OCI-LY7 (cell line): ENCODE data around the gene NKIRAS2. TPM values are rescaled to one million over a fixed set of nuclear protein-coding genes. Genes with fewer than 3 reads are reported as not detected.
A peak's percentile ranks its signal among the peaks of the same experiment; 100 is the strongest.

Experiments
- BruUV-seq: library from RNA; stranded (reverse); fragments of 400-500 nt; replicated peaks from 2 replicates; lab custom pipeline; 2021; lab: Mats Ljungman, UMichigan
- CTCF ChIA-PET: fragments of 300-600 bp; sonication (Branson Sonifier 250); formaldehyde crosslinking; loops from one replicate; lab custom pipeline; 2022; ENCODE audit warnings: antibody characterized with exemption; ENCODE audit not compliant: unreplicated experiment; lab: Charles Lee
- POLR2A ChIA-PET: fragments of 300-600 bp; sonication (Branson Sonifier 250); formaldehyde crosslinking; loops from one replicate; lab custom pipeline; 2022; ENCODE audit warnings: antibody characterized with exemption; lab: Charles Lee
- DNase-seq: peaks from one replicate; pipeline ENCODE4 v3.0.0-alpha.2; 2015; ENCODE audit warnings: low spot score
- H2AFZ ChIP-seq: fragments of 200-600 bp; sonication (generic), shearing (Covaris generic); 2 replicates; pipeline ENCODE4 v1.6.1; 2014; ENCODE audit warnings: mild to moderate bottlenecking, antibody characterized with exemption, low read length, moderate library complexity
- H3K27ac ChIP-seq: fragments of 200-600 bp; sonication (generic); 2 replicates; pipeline ENCODE4 v1.5.1; 2014; ENCODE audit warnings: mixed run types, low read depth, mild to moderate bottlenecking, moderate library complexity, low read length, inconsistent platforms; ENCODE audit not compliant: poor library complexity, severe bottlenecking
- H3K36me3 ChIP-seq: fragments of 200-600 bp; sonication (generic); 2 replicates; pipeline ENCODE4 v1.6.1; 2014; ENCODE audit warnings: mild to moderate bottlenecking, antibody characterized with exemption, low read length, moderate library complexity, mixed read lengths; ENCODE audit not compliant: insufficient read depth
- H3K4me1 ChIP-seq: fragments of 200-600 bp; sonication (generic); 2 replicates; pipeline ENCODE4 v1.5.1; 2014; ENCODE audit warnings: mild to moderate bottlenecking, low read length; ENCODE audit not compliant: insufficient read depth, poor library complexity, severe bottlenecking
- H3K4me2 ChIP-seq: fragments of 200-600 bp; sonication (generic); 2 replicates; pipeline ENCODE4 v1.6.1; 2014; ENCODE audit warnings: mild to moderate bottlenecking, low read length
- H3K4me3 ChIP-seq: fragments of 200-600 bp; sonication (generic); 2 replicates; pipeline ENCODE4 v1.5.1; 2014; ENCODE audit warnings: mild to moderate bottlenecking, low read depth, low read length; ENCODE audit not compliant: poor library complexity, severe bottlenecking
- H3K79me2 ChIP-seq: fragments of 200-600 bp; sonication (generic); 2 replicates; pipeline ENCODE4 v1.6.1; 2016; ENCODE audit warnings: low read depth, mild to moderate bottlenecking, low read length, moderate library complexity, mixed read lengths; ENCODE audit not compliant: insufficient read depth
- H3K9me2 ChIP-seq: fragments of 200-600 bp; sonication (generic); 2 replicates; pipeline ENCODE4 v1.6.1; 2016; ENCODE audit warnings: mild to moderate bottlenecking, low read length, mixed read lengths; ENCODE audit not compliant: insufficient read depth
- H3K9me3 ChIP-seq: fragments of 200-600 bp; sonication (generic); 2 replicates; pipeline ENCODE4 v1.6.1; 2014; ENCODE audit warnings: mild to moderate bottlenecking, mixed run types, low read length, mixed read lengths
- H4K20me1 ChIP-seq: fragments of 200-600 bp; sonication (generic); 2 replicates; pipeline ENCODE4 v1.6.1; 2014; ENCODE audit warnings: mild to moderate bottlenecking, antibody characterized with exemption, low read length, moderate library complexity, mixed read lengths; ENCODE audit not compliant: insufficient read depth
- EZH2phosphoT487 ChIP-seq: fragments of 200-600 bp; sonication (generic); IDR thresholded peaks from 2 replicates; pipeline ENCODE4 v1.6.1; 2018; ENCODE audit warnings: low read depth, borderline replicate concordance, mild to moderate bottlenecking, mixed run types, antibody characterized with exemption, low read length, moderate library complexity, mixed read lengths
- intact Hi-C: fragments of 100-400 bp; cut with micrococcal nuclease; formaldehyde crosslinking; loops from one replicate; pipeline ENCODE4 v1.10.0; 2022; ENCODE audit not compliant: unreplicated experiment
- total RNA-seq, 2 experiments: library from RNA; depleted of rRNA in 1 of 2; stranded (reverse); fragments of >200 nt in 1 of 2; shearing (Covaris generic) in 1 of 2; gene quantifications; 2 replicates each; pipeline ENCODE4 v1.2.3, GENCODE V29; 2014 to 2022
- TF ChIP-seq, protein P1 (sequence below): fragments of 200-600 bp; sonication (generic); conservative IDR thresholded peaks from 2 replicates; pipeline ENCODE4 v1.5.1; 2014; ENCODE audit warnings: mild to moderate bottlenecking, antibody characterized with exemption, low read length, moderate library complexity, mixed read lengths

The NKIRAS2 gene
- total RNA-seq, 2 experiments from 2014 or later, result 34.8 to 38.1 TPM

DNA sequence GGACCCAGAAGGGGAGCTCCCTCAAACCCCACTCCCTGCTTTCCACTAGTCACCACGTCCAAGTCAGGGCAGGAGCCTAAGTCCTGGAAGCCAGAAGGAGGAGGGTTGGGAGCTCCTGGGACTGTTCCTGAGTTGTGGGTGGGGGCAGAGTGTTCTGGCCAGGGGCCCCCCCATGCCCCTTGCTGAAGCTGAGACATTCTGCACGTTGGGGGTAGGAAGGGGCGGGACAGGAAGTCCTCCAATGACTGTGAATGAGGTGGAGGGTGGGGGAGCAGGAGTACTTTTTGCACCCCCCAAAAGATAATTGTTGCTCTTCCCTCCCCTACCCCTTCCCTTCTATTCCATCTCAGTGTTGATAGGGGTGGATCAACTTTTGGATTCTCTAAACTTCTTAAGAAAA is 51.9 kb downstream of the NKIRAS2 start:
- TF ChIP-seq, protein P1, sequence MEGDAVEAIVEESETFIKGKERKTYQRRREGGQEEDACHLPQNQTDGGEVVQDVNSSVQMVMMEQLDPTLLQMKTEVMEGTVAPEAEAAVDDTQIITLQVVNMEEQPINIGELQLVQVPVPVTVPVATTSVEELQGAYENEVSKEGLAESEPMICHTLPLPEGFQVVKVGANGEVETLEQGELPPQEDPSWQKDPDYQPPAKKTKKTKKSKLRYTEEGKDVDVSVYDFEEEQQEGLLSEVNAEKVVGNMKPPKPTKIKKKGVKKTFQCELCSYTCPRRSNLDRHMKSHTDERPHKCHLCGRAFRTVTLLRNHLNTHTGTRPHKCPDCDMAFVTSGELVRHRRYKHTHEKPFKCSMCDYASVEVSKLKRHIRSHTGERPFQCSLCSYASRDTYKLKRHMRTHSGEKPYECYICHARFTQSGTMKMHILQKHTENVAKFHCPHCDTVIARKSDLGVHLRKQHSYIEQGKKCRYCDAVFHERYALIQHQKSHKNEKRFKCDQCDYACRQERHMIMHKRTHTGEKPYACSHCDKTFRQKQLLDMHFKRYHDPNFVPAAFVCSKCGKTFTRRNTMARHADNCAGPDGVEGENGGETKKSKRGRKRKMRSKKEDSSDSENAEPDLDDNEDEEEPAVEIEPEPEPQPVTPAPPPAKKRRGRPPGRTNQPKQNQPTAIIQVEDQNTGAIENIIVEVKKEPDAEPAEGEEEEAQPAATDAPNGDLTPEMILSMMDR, result no peak
- TF ChIP-seq EZH2phosphoT487, result no peak
- Histone ChIP-seq H3K9me2 (no peaks in the 10 kb centered on the region), H3K36me3 (no peaks in the 10 kb centered on the region), H3K79me2 (no peaks in the 10 kb centered on the region), H2AFZ (peak overlapping the region; percentile 60), H3K4me1 (peaks cover 16% of the 10 kb centered on the region), H3K4me2 (peak overlapping the region; percentile 69), H3K9me3 (no peaks in the 10 kb centered on the region), H3K27ac (no peak overlapping the region), H4K20me1 (no peaks in the 10 kb centered on the region), H3K4me3 (peak overlapping the region; percentile 66)
- intact Hi-C loops, result no loop called here
- DNase-seq, result peak; percentile 55
- BruUV-seq, result no TSS peak
- POLR2A ChIA-PET, result interaction anchor here (1.1 kb wide), 1 partner anchor 41 kb away, joined by 3 read pairs; no protein-coding TSS in a partner anchor
- CTCF ChIA-PET, result interaction anchor here (0.5 to 1.2 kb wide), 4 partner anchors 8 to 82 kb away, joined by 3 read pairs; partner anchors contain the start of gene DHX58

DNA sequence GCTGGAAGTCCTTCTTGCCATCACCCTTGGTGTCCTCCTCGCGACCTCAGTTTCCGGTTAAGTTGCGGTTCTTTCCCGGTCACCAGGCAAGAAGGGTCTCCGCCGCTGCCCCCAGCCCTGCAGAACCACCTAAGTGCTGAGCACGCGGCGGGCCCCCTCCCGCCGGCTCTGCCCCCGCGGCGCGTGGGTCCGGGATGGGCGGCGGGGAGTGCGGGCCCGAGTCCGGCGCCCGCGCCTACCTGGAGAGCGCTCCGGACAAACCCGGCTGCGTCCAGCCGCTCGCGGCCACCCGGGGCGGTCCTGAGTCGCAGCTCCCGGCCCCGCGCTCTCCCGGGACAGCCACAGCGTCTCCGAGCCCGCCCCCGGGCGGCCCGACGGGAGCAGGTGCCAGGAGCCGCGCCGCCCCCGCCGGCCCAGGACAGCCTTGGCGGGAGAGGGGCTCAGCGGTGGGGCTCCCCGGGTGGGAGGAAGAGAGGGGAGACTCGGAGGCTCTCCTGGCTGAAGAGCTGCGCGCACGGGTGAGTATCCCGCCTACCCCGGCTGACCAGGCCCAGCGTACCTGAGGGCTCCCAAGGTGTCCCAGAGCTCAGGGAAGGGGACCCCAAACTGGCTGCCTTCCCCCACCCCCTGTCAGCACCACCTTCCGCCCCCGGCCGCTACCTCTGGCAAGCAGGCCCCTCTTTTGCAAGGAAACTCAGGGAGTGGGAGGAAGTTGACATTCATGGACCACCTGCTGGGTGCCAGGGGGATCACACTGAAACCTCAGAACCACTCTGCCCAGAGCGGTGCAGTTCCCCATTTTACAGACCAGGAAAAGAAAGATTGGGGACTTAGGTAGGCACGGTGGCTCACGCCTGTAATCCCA is 52.7 kb downstream of the NKIRAS2 start:
- Histone ChIP-seq H3K4me1 (peaks cover 16% of the 10 kb centered on the region), H4K20me1 (no peaks in the 10 kb centered on the region), H3K36me3 (no peaks in the 10 kb centered on the region), H2AFZ (peak overlapping the region; percentile 60), H3K79me2 (no peaks in the 10 kb centered on the region), H3K4me2 (peak overlapping the region; percentile 69), H3K9me3 (no peaks in the 10 kb centered on the region), H3K27ac (no peak overlapping the region), H3K4me3 (peak overlapping the region; percentile 66), H3K9me2 (no peaks in the 10 kb centered on the region)
- CTCF ChIA-PET, result interaction anchor here (0.9 to 1.2 kb wide), 2 partner anchors 40 to 81 kb away, joined by 3 read pairs; partner anchors contain the start of gene DHX58
- POLR2A ChIA-PET, result interaction anchor here (1.1 kb wide), 1 partner anchor 41 kb away, joined by 3 read pairs; no protein-coding TSS in a partner anchor
- no TSS peak for BruUV-seq
- intact Hi-C loops, result no loop called here
- TF ChIP-seq, protein P1, result peak; percentile 34; the same call in 1 of the 2 replicates
- TF ChIP-seq EZH2phosphoT487, result no peak
- peak; percentile 39 for DNase-seq

Other genes starting within 250 kb of the NKIRAS2 start
- gene JUP, start 233.4 kb upstream of the NKIRAS2 start, total RNA-seq (2014; rRNA removed; shearing (Covaris generic)), result 29.9 and 40.5 TPM in 2 replicates
- gene JUP, start 233.4 kb upstream of the NKIRAS2 start, total RNA-seq (2022), result 62.0 and 69.3 TPM in 2 replicates
- gene P3H4, start 208.1 kb upstream of the NKIRAS2 start, total RNA-seq (2014; rRNA removed; shearing (Covaris generic)), result 0.08 TPM in 1 of 2 replicates, not detected in the other
- gene P3H4, start 208.1 kb upstream of the NKIRAS2 start, total RNA-seq (2022), result 2.2 and 2.6 TPM in 2 replicates
- gene FKBP10, start 207.1 kb upstream of the NKIRAS2 start, total RNA-seq (2014; rRNA removed; shearing (Covaris generic)), result 1.5 TPM in 1 of 2 replicates, not detected in the other
- gene FKBP10, start 207.1 kb upstream of the NKIRAS2 start, total RNA-seq (2022), result 7.3 and 7.8 TPM in 2 replicates
- 0.16 TPM in 1 of 2 replicates, not detected in the other for gene NT5C3B, start 183.9 kb upstream of the NKIRAS2 start, total RNA-seq (2014; rRNA removed; shearing (Covaris generic))
- gene NT5C3B, start 183.9 kb upstream of the NKIRAS2 start, total RNA-seq (2022), result 10.0 and 12.1 TPM in 2 replicates
- not detected in 2 replicates for gene KLHL10, start 182.3 kb upstream of the NKIRAS2 start, total RNA-seq (2014; rRNA removed; shearing (Covaris generic))
- not detected in 2 replicates for gene KLHL10, start 182.3 kb upstream of the NKIRAS2 start, total RNA-seq (2022)
- gene KLHL11, start 154.7 kb upstream of the NKIRAS2 start, total RNA-seq (2014; rRNA removed; shearing (Covaris generic)), result 29.9 and 35.4 TPM in 2 replicates
- 20.5 and 20.9 TPM in 2 replicates for gene KLHL11, start 154.7 kb upstream of the NKIRAS2 start, total RNA-seq (2022)
- 102 and 105 TPM in 2 replicates for gene ACLY, start 101.1 kb upstream of the NKIRAS2 start, total RNA-seq (2014; rRNA removed; shearing (Covaris generic))
- 203 and 222 TPM in 2 replicates for gene ACLY, start 101.1 kb upstream of the NKIRAS2 start, total RNA-seq (2022)
- gene ODAD4, start 89.5 kb upstream of the NKIRAS2 start, total RNA-seq (2014; rRNA removed; shearing (Covaris generic)), result 1.1 and 3.2 TPM in 2 replicates
- gene ODAD4, start 89.5 kb upstream of the NKIRAS2 start, total RNA-seq (2022), result 1.3 TPM in 2 replicates
- gene CNP, start 53.3 kb upstream of the NKIRAS2 start, total RNA-seq (2014; rRNA removed; shearing (Covaris generic)), result 33.8 and 34.1 TPM in 2 replicates
- 43.9 and 50.6 TPM in 2 replicates for gene CNP, start 53.3 kb upstream of the NKIRAS2 start, total RNA-seq (2022)
- gene DNAJC7, start 2.7 kb upstream of the NKIRAS2 start, total RNA-seq (2014; rRNA removed; shearing (Covaris generic)), result 76.4 and 87.1 TPM in 2 replicates
- gene DNAJC7, start 2.7 kb upstream of the NKIRAS2 start, total RNA-seq (2022), result 118 and 124 TPM in 2 replicates
- 0.10 and 0.25 TPM in 2 replicates for gene C17orf113, start 30.5 kb downstream of the NKIRAS2 start, total RNA-seq (2014; rRNA removed; shearing (Covaris generic))
- gene C17orf113, start 30.5 kb downstream of the NKIRAS2 start, total RNA-seq (2022), result 0.25 TPM in 1 of 2 replicates, not detected in the other
- gene ZNF385C, start 78.4 kb downstream of the NKIRAS2 start, total RNA-seq (2014; rRNA removed; shearing (Covaris generic)), result 0.21 and 0.85 TPM in 2 replicates
- gene ZNF385C, start 78.4 kb downstream of the NKIRAS2 start, total RNA-seq (2022), result 0.26 and 0.67 TPM in 2 replicates
- gene DHX58, start 92.6 kb downstream of the NKIRAS2 start, total RNA-seq (2014; rRNA removed; shearing (Covaris generic)), result 7.7 and 10.3 TPM in 2 replicates
- gene DHX58, start 92.6 kb downstream of the NKIRAS2 start, total RNA-seq (2022), result 19.4 and 23.7 TPM in 2 replicates
- 56.1 and 73.0 TPM in 2 replicates for gene KAT2A, start 101.3 kb downstream of the NKIRAS2 start, total RNA-seq (2014; rRNA removed; shearing (Covaris generic))
- gene KAT2A, start 101.3 kb downstream of the NKIRAS2 start, total RNA-seq (2022), result 89.8 and 95.2 TPM in 2 replicates
- 0.16 TPM in 1 of 2 replicates, not detected in the other for gene HSPB9, start 102.7 kb downstream of the NKIRAS2 start, total RNA-seq (2014; rRNA removed; shearing (Covaris generic))
- not detected in 2 replicates for gene HSPB9, start 102.7 kb downstream of the NKIRAS2 start, total RNA-seq (2022)
- gene RAB5C, start 134.9 kb downstream of the NKIRAS2 start, total RNA-seq (2014; rRNA removed; shearing (Covaris generic)), result 37.3 and 50.1 TPM in 2 replicates
- 60.6 and 61.2 TPM in 2 replicates for gene RAB5C, start 134.9 kb downstream of the NKIRAS2 start, total RNA-seq (2022)
- gene KCNH4, start 161.1 kb downstream of the NKIRAS2 start, total RNA-seq (2014; rRNA removed; shearing (Covaris generic)), result not detected in 2 replicates
- gene KCNH4, start 161.1 kb downstream of the NKIRAS2 start, total RNA-seq (2022), result not detected in 2 replicates
- not detected in 2 replicates for gene HCRT, start 165.4 kb downstream of the NKIRAS2 start, total RNA-seq (2014; rRNA removed; shearing (Covaris generic))
- gene HCRT, start 165.4 kb downstream of the NKIRAS2 start, total RNA-seq (2022), result not detected in 2 replicates
- 30.0 and 30.7 TPM in 2 replicates for gene GHDC, start 174.4 kb downstream of the NKIRAS2 start, total RNA-seq (2014; rRNA removed; shearing (Covaris generic))
- 25.0 and 33.2 TPM in 2 replicates for gene GHDC, start 174.4 kb downstream of the NKIRAS2 start, total RNA-seq (2022)